ENCODE measurements around the gene SMTN. TPM values are rescaled to one million over a fixed set of nuclear protein-coding genes. Genes with fewer than 3 reads are reported as not detected.

The SMTN gene
- total and polyA plus RNA-seq, 10 of the 15 experiments (the other 5 are each of a cell fraction or from before 2014, with no cell fraction given), result 0.92 to 21.9 (median 4.8) TPM

- SMC1A ChIA-PET (ENCODE audit: uncharacterized antibody, unreplicated experiment), result no interaction called here
- no peak overlapping the region for H2AFZ ChIP-seq (ENCODE audit: control insufficient read depth, low read depth, low read length)
- no peak for FAIRE-seq
- POLR2A ChIA-PET, result no interaction called here
- H3K4me1 ChIP-seq (ENCODE audit: control insufficient read depth, insufficient read depth, low read length), result no peaks in the 10 kb centered on the region
- H3K27ac ChIP-seq (ENCODE audit: control insufficient read depth, insufficient read depth), result no peak overlapping the region
- CTCF ChIA-PET, result no interaction called here
- ATAC-seq, result no peak
- no peaks in the 10 kb centered on the region for H3K79me2 ChIP-seq (ENCODE audit: control insufficient read depth, insufficient read depth, low read length)
- no TSS peak for BruUV-seq (replicated peaks)
- no peak overlapping the region for H3K4me2 ChIP-seq (ENCODE audit: control insufficient read depth, insufficient read depth)
- no peaks in the 10 kb centered on the region for H3K27me3 ChIP-seq (replicated peaks in 1 of 2; ENCODE audit: control insufficient read depth in 2 of 2, insufficient read depth in 2 of 2, low read length in 1 of 2)
- in situ Hi-C loops (cut with MboI), result no loop called here
- RAD21 ChIA-PET (ENCODE audit: unreplicated experiment), result no interaction called here
- DNase-seq (ENCODE audit: low read depth, low spot score), result no peak
- intact Hi-C loops (cut with micrococcal nuclease; ENCODE audit: unreplicated experiment), result no loop called here
- no peaks in the 10 kb centered on the region for H4K20me1 ChIP-seq (ENCODE audit: control insufficient read depth, insufficient read depth)
- 61% methylated on average over 13 of the region's 13 CpGs for WGBS (ENCODE audit: insufficient coverage, insufficient replicate concordance, low lambda C conversion rate, missing lambda C conversion rate)
- no peak overlapping the region for H3K4me3 ChIP-seq
- no peaks in the 10 kb centered on the region for H3K9me3 ChIP-seq (replicated peaks; ENCODE audit: control insufficient read depth, insufficient read depth, low read length)
- H3K36me3 ChIP-seq (ENCODE audit: control insufficient read depth in 2 of 2, insufficient read depth in 2 of 2, low read length in 1 of 2), result no peaks in the 10 kb centered on the region
- H3K9ac ChIP-seq (ENCODE audit: control insufficient read depth, insufficient read depth, low read length), result no peak overlapping the region
- TF ChIP-seq HSF1 (IDR thresholded peaks at IDR 0.05; ENCODE audit: low read depth, low read length) (no peak), MYC (IDR thresholded peaks at IDR 0.05; ENCODE audit: insufficient read depth, insufficient read length, insufficient replicate concordance, low read length, severe bottlenecking) (no peak), TBL1XR1 (IDR thresholded peaks at IDR 0.05; ENCODE audit: low read depth, low read length) (no peak), MYB (IDR thresholded peaks at IDR 0.05; ENCODE audit: borderline replicate concordance, low read depth, low read length) (no peak), BCLAF1 (IDR thresholded peaks at IDR 0.05) (no peak), NRF1 (conservative IDR thresholded peaks at IDR 0.05; ENCODE audit: low read depth, low read length) (no peak), TCF3 (IDR thresholded peaks at IDR 0.05; ENCODE audit: borderline replicate concordance, insufficient read depth, low read depth, low read length) (no peak), NR2F1 (conservative IDR thresholded peaks at IDR 0.05) (no peak), EZH2 (IDR thresholded peaks at IDR 0.05; ENCODE audit: borderline replicate concordance, control insufficient read depth, low read depth, low read length) (no peak), RCOR1 (conservative IDR thresholded peaks at IDR 0.05; ENCODE audit: low read depth, low read length) (no peak), CREB1 (IDR thresholded peaks at IDR 0.05; ENCODE audit: low read depth) (no peak), MEF2A (IDR thresholded peaks at IDR 0.05; ENCODE audit: insufficient read depth, low read depth, low read length) (no peak), MAX (IDR thresholded peaks at IDR 0.05; ENCODE audit: low read depth, low read length) (no peak), USF1 (IDR thresholded peaks at IDR 0.05; ENCODE audit: borderline replicate concordance, extremely low read length, insufficient read depth, low read depth, low read length) (no peak), ELK1 (IDR thresholded peaks at IDR 0.05; ENCODE audit: low read depth, low read length) (no peak), NFIC (IDR thresholded peaks at IDR 0.05; ENCODE audit: low read depth, low read length) (no peak)
Measured at GRCh38 chr22:31055635-31056159, 25.4 kb upstream of the SMTN start.
